HepG2 (cell line): Measurements from ENCODE around the gene APOA1. TPM values are rescaled to one million over a fixed set of nuclear protein-coding genes. Genes with fewer than 3 reads are reported as not detected.

Source experiments
- CAMTA2 ChIP-seq: sonication (generic); formaldehyde crosslinking; IDR thresholded peaks from 2 replicates; pipeline ENCODE4 v1.4.0; 2020; ENCODE audit warnings: mild to moderate bottlenecking, missing genetic modification reagents, borderline replicate concordance
- CCDC6 ChIP-seq: sonication (generic); formaldehyde crosslinking; IDR thresholded peaks from 2 replicates; pipeline ENCODE4 v1.8.1; 2022; ENCODE audit warnings: mild to moderate bottlenecking, missing genetic modification reagents, moderate library complexity
- CREBL2 ChIP-seq: sonication (generic); formaldehyde crosslinking; IDR thresholded peaks from 2 replicates; pipeline ENCODE4 v1.8.1; 2023; ENCODE audit warnings: missing genetic modification reagents, mild to moderate bottlenecking, borderline replicate concordance
- EEA1 ChIP-seq: sonication (generic); formaldehyde crosslinking; IDR thresholded peaks from 2 replicates; pipeline ENCODE4 v1.5.1; 2020; ENCODE audit warnings: mild to moderate bottlenecking, missing genetic modification reagents, borderline replicate concordance
- HMGA1 ChIP-seq: sonication (generic); formaldehyde crosslinking; conservative IDR thresholded peaks from 2 replicates; pipeline ENCODE4 v1.4.0; 2020; ENCODE audit warnings: missing genetic modification reagents
- JDP2 ChIP-seq: sonication (generic); formaldehyde crosslinking; IDR thresholded peaks from 2 replicates; pipeline ENCODE4 v1.8.1; 2022; ENCODE audit warnings: missing genetic modification reagents, borderline replicate concordance
- MAZ ChIP-seq, 2 experiments: sonication (generic) in 1 of 2; formaldehyde crosslinking in 1 of 2; IDR thresholded peaks; 2 replicates each; pipeline versions ENCODE4 v1.5.0 to v1.6.1; 2012 to 2020; ENCODE audit warnings: low read depth in 2 of 2, mild to moderate bottlenecking in 2 of 2, borderline replicate concordance in 1 of 2, improper control_type of control experiment in 1 of 2, low read length in 1 of 2, missing genetic modification reagents in 1 of 2, moderate library complexity in 1 of 2
- NFE2L1 ChIP-seq: sonication (generic); formaldehyde crosslinking; IDR thresholded peaks from 2 replicates; pipeline ENCODE4 v1.4.0; 2020; ENCODE audit warnings: missing genetic modification reagents, mild to moderate bottlenecking, borderline replicate concordance
- NFIB ChIP-seq: sonication (generic); formaldehyde crosslinking; IDR thresholded peaks from 2 replicates; pipeline ENCODE4 v1.9.0; 2021; ENCODE audit warnings: missing genetic modification reagents, mild to moderate bottlenecking, borderline replicate concordance
- PRDM4 ChIP-seq: sonication (generic); formaldehyde crosslinking; IDR thresholded peaks from 2 replicates; pipeline ENCODE4 v1.9.0; 2021; ENCODE audit warnings: missing genetic modification reagents, borderline replicate concordance
- RFX5 ChIP-seq: IDR thresholded peaks from 2 replicates; pipeline ENCODE4 v1.6.1; 2011; ENCODE audit warnings: low read depth, low read length, improper control_type of control experiment
- SP4 ChIP-seq: sonication (generic); formaldehyde crosslinking; IDR thresholded peaks from 2 replicates; pipeline ENCODE4 v1.8.1; 2023; ENCODE audit warnings: mild to moderate bottlenecking, missing genetic modification reagents
- U2AF1 ChIP-seq: fragments of 200-400 bp; formaldehyde crosslinking; optimal IDR thresholded peaks from 2 replicates; pipeline ENCODE3; 2017; ENCODE audit warnings: mild to moderate bottlenecking, low read depth, low read length
- ZBTB21 ChIP-seq: sonication (generic); formaldehyde crosslinking; IDR thresholded peaks from 2 replicates; pipeline ENCODE4 v1.4.0; 2020; ENCODE audit warnings: missing genetic modification reagents
- ZBTB46 ChIP-seq: sonication (generic); formaldehyde crosslinking; IDR thresholded peaks from 2 replicates; pipeline ENCODE4 v1.4.0; 2020; ENCODE audit warnings: mild to moderate bottlenecking, missing genetic modification reagents, borderline replicate concordance
- ZNF326 ChIP-seq: sonication (generic); formaldehyde crosslinking; IDR thresholded peaks from 2 replicates; pipeline ENCODE4 v1.4.0; 2020; ENCODE audit warnings: missing genetic modification reagents, borderline replicate concordance
- ZNF513 ChIP-seq: sonication (generic); formaldehyde crosslinking; conservative IDR thresholded peaks from 2 replicates; pipeline ENCODE4 v1.5.0; 2020; ENCODE audit warnings: missing genetic modification reagents
- ZNF589 ChIP-seq: sonication (generic); formaldehyde crosslinking; conservative IDR thresholded peaks from 2 replicates; pipeline ENCODE4 v1.8.0; 2022; ENCODE audit warnings: mild to moderate bottlenecking, moderate library complexity, missing genetic modification reagents
- ZSCAN20 ChIP-seq: sonication (generic); formaldehyde crosslinking; IDR thresholded peaks from 2 replicates; pipeline ENCODE4 v1.4.0; 2020; ENCODE audit warnings: missing genetic modification reagents, mild to moderate bottlenecking, borderline replicate concordance
- ZSCAN31 ChIP-seq: sonication (generic); formaldehyde crosslinking; IDR thresholded peaks from 2 replicates; pipeline ENCODE4 v1.5.0; 2020; ENCODE audit warnings: low read depth, mild to moderate bottlenecking, missing genetic modification reagents
- polyA plus RNA-seq, 8 experiments: library from polyadenylated mRNA; depleted of rRNA in 3 of 8; stranded (reverse) in 7 of 8; unstranded in 1 of 8; fragments of >200 nt; fragmentation: Illumina TruSeq in 4 of 8; extraction: Trizol in 4 of 8; gene quantifications; 2 replicates each; pipeline versions ENCODE4 v1.2.1 to v1.2.3, GENCODE V29; 2011 to 2016; ENCODE audit warnings: low read depth in 4 of 8, missing spikeins in 1 of 8, mixed read lengths in 1 of 8; ENCODE audit not compliant: insufficient read depth in 1 of 8
- total RNA-seq, 5 experiments: library from RNA; depleted of rRNA; stranded (reverse); fragments of >200 nt; fragmentation: Illumina TruSeq; extraction: Trizol; gene quantifications; 2 replicates each; pipeline ENCODE4 v1.2.3, GENCODE V29; 2016; ENCODE audit warnings: low read depth in 1 of 5

Gene APOA1
- total and polyA plus RNA-seq, 2 of the 13 experiments (the other 11 are each of a cell fraction or from before 2014, with no cell fraction given) = 1,973 to 5,485 TPM

- TF ChIP-seq CAMTA2 (no peak), NFIB (CRISPR knock-in tag) (no peak), RFX5 (no peak), CCDC6 (no peak), NFE2L1 (no peak), MAZ (IDR thresholded peaks at IDR 0.05; ENCODE audit: borderline replicate concordance, low read depth, low read length) (no peak), MAZ (CRISPR knock-in tag; IDR thresholded peaks at IDR 0.05; ENCODE audit: low read depth) (peak; percentile 81; the same call in 1 of the 2 replicates), ZNF589 (CRISPR knock-in tag) (0 out of 2 replicates have a peak, but pooled peaks have one; percentile 54), ZNF326 (no peak), SP4 (CRISPR knock-in tag) (peak; percentile 11; the same call in 1 of the 2 replicates), ZBTB46 (CRISPR knock-in tag) (no peak), CREBL2 (CRISPR knock-in tag) (no peak), PRDM4 (0 out of 2 replicates have a peak, but pooled peaks have one; percentile 8), ZSCAN31 (peak; percentile 45; the same call in 1 of the 2 replicates), U2AF1 (no peak), JDP2 (CRISPR knock-in tag) (no peak), ZNF513 (CRISPR knock-in tag) (0 out of 2 replicates have a peak, but pooled peaks have one; percentile 94), HMGA1 (CRISPR knock-in tag) (no peak), ZSCAN20 (CRISPR knock-in tag) (no peak), ZBTB21 (CRISPR knock-in tag) (no peak), EEA1 (no peak)
These were observed 46.2 kb downstream of the APOA1 start (continued) for GRCh38 chr11:116791002-116791812.
